ENCODE measurements around the gene PRRG2.

Gene PRRG2

GRCh38 chr19:49591731-49592485 lies 10.8 kb downstream of the PRRG2 start (continued):
- TF ChIP-seq REST (tag by site-specific recombination; IDR thresholded peaks at IDR 0.05) (no peak), PATZ1 (tag by site-specific recombination; IDR thresholded peaks at IDR 0.05) (peak; percentile 99), ZNF843 (tag by site-specific recombination; IDR thresholded peaks at IDR 0.05) (peak; percentile 40; the same call in 1 of the 2 replicates), HIC1 (tag by site-specific recombination; IDR thresholded peaks at IDR 0.05) (peak; percentile 19), ZSCAN5A (tag by site-specific recombination; IDR thresholded peaks at IDR 0.05) (no peak), ZNF10 (tag by site-specific recombination; IDR thresholded peaks at IDR 0.05) (no peak), ZNF560 (tag by site-specific recombination; IDR thresholded peaks at IDR 0.05; ENCODE audit: borderline replicate concordance) (no peak), ZNF324 (tag by site-specific recombination; IDR thresholded peaks at IDR 0.05) (no peak), ZBTB48 (tag by site-specific recombination; IDR thresholded peaks at IDR 0.05) (no peak), ZNF629 (tag by site-specific recombination; IDR thresholded peaks at IDR 0.05) (peak; percentile 37; the same call in 1 of the 2 replicates), ZNF623 (tag by site-specific recombination; IDR thresholded peaks at IDR 0.05) (no peak), ZNF311 (tag by site-specific recombination; IDR thresholded peaks at IDR 0.05; ENCODE audit: borderline replicate concordance) (no peak), ZNF2 (tag by site-specific recombination; IDR thresholded peaks at IDR 0.05) (no peak), PBX3 (CRISPR knock-in tag; IDR thresholded peaks at IDR 0.05) (no peak), KLF17 (tag by site-specific recombination; IDR thresholded peaks at IDR 0.05) (no peak), ZNF488 (tag by site-specific recombination; IDR thresholded peaks at IDR 0.05) (no peak), ZNF354C (tag by site-specific recombination; IDR thresholded peaks at IDR 0.05; ENCODE audit: borderline replicate concordance, low read depth) (no peak), ZBTB7A (tag by site-specific recombination; IDR thresholded peaks at IDR 0.05; ENCODE audit: low read depth) (peak; percentile 82), ZNF785 (tag by site-specific recombination; IDR thresholded peaks at IDR 0.05) (no peak), KLF7 (tag by site-specific recombination; IDR thresholded peaks at IDR 0.05; ENCODE audit: borderline replicate concordance) (no peak), ZNF639 (tag by site-specific recombination; IDR thresholded peaks at IDR 0.05) (no peak), PRDM4 (tag by site-specific recombination; IDR thresholded peaks at IDR 0.05) (no peak)

Measured in HEK293 (cell line).